Ureter (tissue), 1 donor: ENCODE results near the gene ZNF83. TPM values are rescaled to one million over a fixed set of nuclear protein-coding genes. Genes with fewer than 3 reads are reported as not detected.
A peak's percentile ranks its signal among the peaks of the same experiment; 100 is the strongest.
"Not testable (repeated sequence)": the region's sequence is repeated elsewhere in the genome, so short reads cannot be mapped to it uniquely, and the experiment has no call there.

Experiments used
- DNase-seq: peaks from one replicate; pipeline ENCODE4 v3.0.0-alpha.2; 2020; ENCODE audit warnings: low spot score
- total RNA-seq: library from RNA; stranded (reverse); gene quantifications from one replicate; pipeline ENCODE4 v1.2.4, GENCODE V29; 2023
- donor health status: DM: yes; HTN: yes; CAD: no.

The ZNF83 gene
- total RNA-seq, 1 donor from 2014 or later: 110 TPM

DNA sequence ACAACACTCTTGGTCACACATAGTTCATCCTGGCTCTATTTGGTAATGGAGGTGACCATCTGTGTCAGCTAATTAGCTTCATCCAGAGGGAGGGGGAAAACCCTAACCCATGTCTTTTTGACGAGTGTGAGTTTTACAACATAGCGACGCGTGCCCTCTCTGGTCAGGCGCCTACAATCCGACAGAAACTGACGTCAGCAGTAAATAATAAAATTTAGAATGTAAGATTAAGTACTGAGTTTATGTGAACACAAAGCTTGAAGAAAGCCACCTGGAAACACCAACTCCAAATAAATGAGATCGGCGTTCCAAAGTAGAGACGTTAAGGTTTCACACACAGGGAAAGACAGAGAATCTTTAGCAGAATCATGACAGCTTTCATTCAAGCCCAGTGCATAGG lies 1.8 kb upstream of the ZNF83 start:
- DNase-seq: no peak

DNA sequence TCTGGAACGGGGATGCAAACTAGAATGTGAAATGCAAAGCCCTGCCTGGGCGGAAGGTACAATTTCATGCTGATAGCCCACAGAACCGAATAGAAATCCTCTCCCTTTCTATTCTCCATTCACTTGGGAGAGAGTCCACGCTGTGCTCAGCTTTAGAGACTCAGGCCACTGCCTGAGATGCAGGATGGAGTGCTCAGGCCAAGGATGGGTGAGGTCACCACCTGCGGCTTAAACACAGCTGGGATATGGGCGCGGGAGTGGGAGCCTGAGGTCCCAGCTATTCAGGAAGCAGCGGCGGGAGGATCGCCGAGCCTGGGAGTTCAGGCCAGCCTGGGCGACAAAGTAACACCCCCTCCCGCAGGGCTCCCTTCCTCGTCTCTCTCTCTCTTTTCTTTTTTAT lies 446 bp upstream of the ZNF83 start:
- no peak for DNase-seq

DNA sequence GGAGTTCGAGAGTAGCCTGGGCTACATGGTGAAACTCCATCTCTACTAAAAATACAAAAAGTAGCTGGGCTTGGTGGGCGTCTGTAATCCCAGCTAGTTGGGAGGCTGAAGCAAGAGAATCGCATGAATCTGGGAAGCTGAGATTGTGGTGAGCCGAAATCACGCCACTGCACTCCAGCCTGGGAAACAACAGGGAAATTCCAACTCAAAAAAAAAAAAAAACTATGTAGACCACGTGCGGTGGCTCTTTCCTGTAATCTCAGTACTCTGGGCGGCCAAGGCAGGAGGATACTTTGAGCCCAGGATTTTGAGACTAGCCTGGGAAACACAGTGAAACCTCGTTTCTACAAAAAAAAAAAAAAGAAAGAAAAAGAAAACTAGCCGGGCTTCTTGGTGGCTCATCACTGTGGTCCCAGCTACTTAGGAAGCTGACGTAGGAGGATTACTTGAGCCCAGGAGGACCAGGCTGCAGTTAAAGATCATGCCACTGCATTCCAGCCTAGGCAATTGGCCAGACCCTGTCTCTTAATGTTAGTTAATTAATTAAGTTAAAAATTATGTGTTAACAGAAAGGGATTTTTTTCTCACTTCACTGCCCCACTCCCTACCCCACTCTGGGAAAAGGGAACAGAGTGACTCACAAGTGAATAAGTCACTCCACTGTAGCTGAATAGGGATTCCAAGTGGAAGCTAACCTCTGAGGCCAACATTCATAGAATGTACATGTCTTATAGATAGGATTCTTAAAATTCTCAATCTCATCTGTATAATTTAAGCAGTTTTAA lies 2.2 kb downstream of the ZNF83 start:
- DNase-seq: no peak

GRCh38 chr19:52627441-52627840 lies 10.7 kb downstream of the ZNF83 start:
- DNase-seq: not testable (repeated sequence)

GRCh38 chr19:52626915-52627314 lies 11.2 kb downstream of the ZNF83 start:
- DNase-seq: no peak

- no peak for DNase-seq
Observed at GRCh38 chr19:52622261-52622660, 15.9 kb downstream of the ZNF83 start.

- no peak for DNase-seq
Observed at GRCh38 chr19:52621376-52621775, 16.8 kb downstream of the ZNF83 start.

DNA sequence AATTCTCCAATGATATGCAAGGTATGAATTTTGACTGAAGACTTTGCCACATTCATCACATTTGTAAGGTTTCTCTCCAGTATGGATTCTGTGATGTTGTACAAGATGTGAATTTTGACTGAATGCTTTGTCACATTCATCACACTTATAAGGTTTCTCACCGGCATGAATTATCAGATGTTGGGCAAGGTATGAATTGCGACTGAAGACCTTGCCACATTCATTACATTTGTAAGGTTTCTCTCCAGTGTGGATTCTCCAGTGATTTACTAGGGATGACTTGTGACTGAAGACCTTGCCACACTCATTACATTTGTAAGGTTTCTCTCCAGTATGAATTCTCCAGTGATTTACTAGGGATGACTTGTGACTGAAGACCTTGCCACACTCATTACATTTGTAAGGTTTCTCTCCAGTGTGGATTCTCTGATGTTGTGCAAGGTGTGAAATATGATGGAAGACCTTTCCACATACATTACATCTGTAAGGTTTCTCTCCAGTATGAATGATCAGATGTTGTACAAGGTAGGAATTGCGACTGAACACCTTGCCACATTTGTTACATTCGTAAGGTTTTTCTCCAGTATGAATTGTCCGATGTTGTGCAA lies 24.8 kb downstream of the ZNF83 start:
- DNase-seq: no peak

- DNase-seq: no peak
Observed at GRCh38 chr19:52603558-52604207, 34.5 kb downstream of the ZNF83 start.

DNA sequence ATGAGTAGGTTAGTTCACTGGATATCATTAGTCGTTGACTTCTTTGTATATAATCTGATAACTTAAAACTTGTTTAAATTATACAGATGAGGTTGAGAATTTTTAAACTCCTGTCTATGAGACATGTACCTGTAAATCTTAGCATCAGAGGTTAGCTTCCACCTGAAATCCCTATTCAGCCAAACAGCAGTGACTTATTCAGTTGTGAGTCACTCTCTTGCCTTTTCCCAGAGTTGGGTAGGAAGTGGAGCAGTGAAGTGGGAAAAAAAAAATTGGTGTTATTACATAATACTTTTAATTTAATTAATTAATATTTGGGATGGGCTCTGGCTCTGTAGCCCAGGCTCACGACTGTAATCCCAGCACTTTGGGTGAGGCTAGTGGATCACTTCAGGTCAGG lies 35.2 kb downstream of the ZNF83 start:
- DNase-seq: no peak

DNA sequence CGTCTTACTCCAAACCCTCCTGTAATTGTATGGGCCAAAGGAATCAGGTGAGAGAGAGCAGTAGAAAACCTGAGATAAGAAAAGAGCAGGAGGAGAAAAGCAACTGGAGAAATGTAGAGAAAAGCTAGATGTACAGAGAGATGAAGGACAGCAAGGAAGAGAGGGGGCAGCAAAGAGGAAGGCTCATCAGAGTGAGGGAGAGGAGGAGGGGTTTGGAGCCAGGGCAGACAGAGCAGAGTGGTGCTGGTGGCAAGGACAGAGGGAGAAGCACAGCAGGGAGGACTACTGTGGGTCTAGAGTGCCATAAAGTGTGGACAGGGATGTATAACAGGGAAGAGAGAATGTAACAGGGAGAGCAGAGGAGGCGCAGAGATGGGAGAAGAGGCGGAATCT lies 36.2 kb downstream of the ZNF83 start:
- DNase-seq: not testable (repeated sequence)

DNA sequence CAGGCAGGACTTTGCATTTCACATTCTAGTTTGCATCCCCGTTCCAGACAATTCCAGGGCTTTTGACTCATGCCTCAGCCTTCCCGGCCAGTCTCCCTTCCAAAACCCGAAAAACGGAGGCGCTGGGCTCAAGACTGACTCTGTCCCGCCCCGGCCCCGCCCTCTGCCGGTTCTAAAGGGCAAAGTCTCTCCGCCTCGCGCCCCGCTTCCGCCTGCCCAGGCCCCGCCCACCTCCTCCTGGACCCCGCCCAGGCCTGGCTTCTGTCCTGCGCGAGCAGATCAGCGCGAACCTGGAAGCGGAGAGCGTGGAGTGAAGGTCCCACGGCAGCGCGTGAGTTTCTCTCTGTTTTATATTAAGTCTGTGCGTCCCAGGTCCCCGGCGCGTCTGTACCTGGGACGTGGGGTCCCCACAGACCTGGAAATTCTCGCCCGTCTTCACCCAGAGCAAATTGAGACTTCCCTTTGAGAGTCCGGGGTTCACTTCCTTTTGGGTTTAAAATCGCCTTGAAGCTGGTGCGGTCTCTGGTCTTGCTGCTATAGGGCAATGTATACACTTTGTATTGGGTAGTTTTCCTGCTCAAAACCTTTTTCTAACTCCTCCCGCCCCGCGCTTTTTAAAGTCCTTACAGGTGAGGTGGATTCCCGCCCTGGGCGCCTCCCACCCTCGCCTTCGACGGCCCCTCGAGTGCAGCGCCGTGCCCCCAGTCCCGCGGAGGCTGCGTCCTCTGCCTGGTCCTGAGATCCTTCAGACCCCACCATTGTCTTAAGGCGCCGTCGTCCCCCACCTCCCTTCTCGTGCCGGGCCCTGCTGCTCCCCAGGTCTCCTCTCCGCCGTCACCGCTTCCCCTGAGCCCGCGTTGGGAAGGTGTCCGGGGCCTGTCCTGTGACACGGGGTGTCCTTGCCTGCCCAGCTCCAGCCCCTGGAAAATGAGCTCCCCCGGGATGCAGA lies 36.9 kb downstream of the ZNF83 start:
- DNase-seq: peak; percentile 95

DNA sequence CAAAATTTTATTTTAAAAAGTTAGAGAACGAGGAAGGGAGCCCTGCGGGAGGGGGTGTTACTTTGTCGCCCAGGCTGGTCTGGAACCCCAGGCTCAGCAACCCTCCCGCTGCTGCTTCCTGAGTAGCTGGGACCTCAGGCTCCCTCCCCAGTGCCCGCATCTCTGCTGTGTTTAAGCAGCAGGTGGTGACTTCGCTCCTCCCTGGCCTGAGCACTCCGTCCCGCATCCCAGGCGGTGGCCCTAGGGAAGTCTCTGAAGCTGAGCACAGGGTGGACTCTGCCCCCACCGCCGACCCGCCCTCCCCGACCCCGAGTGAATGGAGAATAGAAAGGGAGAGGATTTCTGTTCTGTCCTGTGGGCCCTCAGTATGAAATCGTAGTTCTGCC lies 37.5 kb downstream of the ZNF83 start:
- DNase-seq: no peak

DNA sequence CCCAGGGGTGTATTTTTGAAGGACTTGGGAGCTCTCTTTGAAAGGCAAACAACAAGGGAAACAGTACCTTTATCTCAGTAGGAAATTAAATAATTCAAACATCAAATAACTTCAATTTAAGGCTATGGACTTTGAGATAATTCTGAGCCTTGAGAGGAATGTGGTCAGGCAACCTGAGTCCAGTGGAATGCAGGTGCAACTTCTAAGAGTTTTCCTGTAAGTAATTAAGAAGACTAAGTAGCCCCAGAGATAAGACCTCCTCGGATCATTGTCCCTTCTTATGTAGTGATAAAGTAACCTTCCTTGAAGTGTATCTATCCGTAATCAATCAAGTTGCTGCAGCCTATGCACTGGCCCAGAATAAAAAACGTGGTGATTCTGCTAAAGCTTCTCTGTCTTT lies 38.9 kb downstream of the ZNF83 start:
- DNase-seq: no peak

DNA sequence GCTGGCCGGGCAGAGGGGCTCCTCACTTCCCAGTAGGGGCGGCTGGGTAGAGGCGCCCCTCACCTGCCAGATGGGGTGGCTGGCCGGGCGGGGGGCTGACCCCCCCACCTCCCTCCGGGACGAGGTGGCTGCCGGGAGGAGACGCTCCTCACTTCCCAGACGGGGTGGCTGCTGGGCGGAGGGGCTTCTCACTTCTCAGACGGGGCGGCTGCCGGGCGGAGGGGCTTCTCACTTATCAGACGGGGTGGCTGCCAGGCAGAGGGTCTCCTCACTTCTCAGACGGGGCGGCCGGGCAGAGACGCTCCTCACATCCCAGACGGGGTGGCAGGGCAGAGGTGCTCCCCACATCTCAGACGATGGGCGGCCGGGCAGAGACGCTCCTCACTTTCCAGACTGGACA lies 44.7 kb downstream of the ZNF83 start:
- DNase-seq: not testable (repeated sequence)

- no peak for DNase-seq
Observed at GRCh38 chr19:52592301-52592700, 45.9 kb downstream of the ZNF83 start.

DNA sequence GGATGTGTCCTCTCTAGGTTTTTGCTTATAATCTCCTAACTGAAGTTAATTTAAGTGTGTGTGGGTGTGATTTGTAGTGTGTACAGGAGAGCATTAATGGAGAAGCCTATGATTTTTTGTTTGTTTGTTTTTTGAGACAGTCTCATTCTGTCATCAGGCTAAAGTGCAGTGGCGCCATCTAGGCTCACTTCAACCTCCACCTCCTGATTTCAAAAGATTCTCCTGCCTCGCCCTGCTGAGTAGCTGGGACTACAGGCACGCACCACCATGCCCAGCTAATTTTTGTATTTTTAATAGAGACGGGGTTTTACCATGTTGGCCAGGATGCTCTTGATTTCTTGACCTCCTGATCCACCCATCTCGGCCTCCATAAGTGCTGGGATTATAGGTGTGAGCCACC lies 47.4 kb downstream of the ZNF83 start:
- no peak for DNase-seq

DNA sequence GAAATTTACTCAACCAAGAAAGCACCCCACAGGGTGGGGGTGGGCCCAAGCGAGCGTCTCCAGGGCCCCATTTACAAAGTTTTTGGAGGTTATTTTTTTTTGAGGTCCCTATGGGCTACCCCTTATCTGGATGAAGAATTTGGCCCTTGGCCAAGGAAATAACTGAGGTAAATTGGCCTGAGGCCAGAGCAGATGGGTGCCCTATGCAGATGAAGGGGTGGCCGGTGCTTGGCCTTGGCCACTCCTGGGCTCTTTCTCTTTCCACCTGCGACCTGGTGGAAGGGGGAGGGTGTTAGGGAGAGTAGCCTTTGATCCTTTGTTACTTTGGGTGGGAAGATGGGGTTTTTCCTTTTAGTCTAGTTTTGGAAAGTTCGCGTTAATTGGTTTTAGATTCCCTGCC lies 52.6 kb downstream of the ZNF83 start:
- no peak for DNase-seq

- DNase-seq: no peak
Observed at GRCh38 chr19:52584736-52585440, 53.3 kb downstream of the ZNF83 start.

DNA sequence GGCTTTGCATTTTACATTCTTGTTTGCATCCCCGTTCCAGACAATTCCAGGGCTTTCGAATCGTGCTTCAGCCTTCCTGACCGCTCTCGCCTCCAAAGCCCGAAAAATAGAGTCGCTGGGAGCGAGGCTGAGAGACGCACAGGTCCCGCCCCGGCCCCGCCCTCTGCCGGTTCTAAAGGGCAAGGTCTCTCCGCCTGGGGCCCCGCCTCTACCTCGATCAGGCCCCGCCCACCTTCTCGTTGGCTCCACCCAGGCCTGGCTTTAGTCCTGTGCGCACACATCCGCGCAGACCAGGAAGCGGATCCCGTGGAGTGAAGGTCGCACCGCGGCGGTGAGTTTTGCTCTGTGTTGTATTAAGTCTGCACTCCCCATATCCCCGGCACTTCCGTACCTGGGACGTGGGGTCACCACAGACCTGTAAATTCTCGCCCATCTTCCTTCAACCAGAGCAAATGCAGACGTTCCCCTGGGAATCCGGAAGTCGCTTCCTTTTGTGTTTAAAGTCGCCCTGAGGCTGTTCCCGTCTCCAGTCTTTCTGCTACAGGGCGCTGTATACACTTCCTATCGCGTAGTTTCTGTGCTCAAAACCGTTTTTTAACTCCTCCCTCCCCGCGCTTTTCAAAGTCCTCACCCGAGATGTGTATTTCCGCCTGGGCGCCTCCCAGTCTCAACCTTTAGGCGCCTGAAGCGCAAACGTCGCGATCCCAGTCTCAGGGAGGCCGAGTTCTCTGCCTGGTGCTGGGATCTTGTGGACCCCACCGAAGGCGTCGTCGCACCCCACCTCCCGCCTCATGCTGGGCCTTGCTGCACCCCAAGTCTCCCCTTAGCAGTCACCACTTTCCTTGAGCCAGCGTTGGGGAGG lies 67.9 kb downstream of the ZNF83 start, which contains the start of gene ZNF701:
TSS of gene ZNF701 (plus strand) at position 288 of the 862 bp plus-strand sequence. CDS start 3,861 bp downstream, outside the sequence.
- DNase-seq: peak; percentile 98
